GM15510 (cell line): ENCODE results near the gene SPRY1.

Source experiments
- POLR2A ChIP-seq: IDR thresholded peaks from 3 replicates; pipeline ENCODE4 v1.6.1; 2011; ENCODE audit warnings: borderline replicate concordance; ENCODE audit not compliant: insufficient read length; ENCODE audit errors: extremely low read depth

The SPRY1 gene

GRCh38 chr4:123419885-123420755, 23.5 kb downstream of the SPRY1 start:
- TF ChIP-seq POLR2A = no peak

- no peak for TF ChIP-seq POLR2A
These were observed 24.8 kb downstream of the SPRY1 start for GRCh38 chr4:123421227-123421936.

GRCh38 chr4:123421937-123422781, 25.6 kb downstream of the SPRY1 start:
- no peak for TF ChIP-seq POLR2A

- TF ChIP-seq POLR2A = no peak
These were observed 27.2 kb downstream of the SPRY1 start for GRCh38 chr4:123423819-123424218.

GRCh38 chr4:123427951-123428350, 31.4 kb downstream of the SPRY1 start:
- no peak for TF ChIP-seq POLR2A

GRCh38 chr4:123430031-123430430, 33.4 kb downstream of the SPRY1 start:
- no peak for TF ChIP-seq POLR2A

- no peak for TF ChIP-seq POLR2A
These were observed 33.9 kb downstream of the SPRY1 start for GRCh38 chr4:123430501-123430900.

GRCh38 chr4:123433573-123433972, 37.0 kb downstream of the SPRY1 start:
- TF ChIP-seq POLR2A = no peak

- no peak for TF ChIP-seq POLR2A
These were observed 37.4 kb downstream of the SPRY1 start for GRCh38 chr4:123433976-123434375.

GRCh38 chr4:123435246-123436113, 38.9 kb downstream of the SPRY1 start:
- no peak for TF ChIP-seq POLR2A

- TF ChIP-seq POLR2A = no peak
These were observed 41.4 kb downstream of the SPRY1 start for GRCh38 chr4:123438031-123438430.

- TF ChIP-seq POLR2A = no peak
These were observed 47.0 kb downstream of the SPRY1 start for GRCh38 chr4:123443401-123444289.

GRCh38 chr4:123444290-123444731, 47.7 kb downstream of the SPRY1 start:
- no peak for TF ChIP-seq POLR2A
